Measurements from ENCODE around the gene TPX2. TPM values are rescaled to one million over a fixed set of nuclear protein-coding genes. Genes with fewer than 3 reads are reported as not detected.

The TPX2 gene
- total RNA-seq, 1 donor from 2014 or later = 44.7 TPM

DNA sequence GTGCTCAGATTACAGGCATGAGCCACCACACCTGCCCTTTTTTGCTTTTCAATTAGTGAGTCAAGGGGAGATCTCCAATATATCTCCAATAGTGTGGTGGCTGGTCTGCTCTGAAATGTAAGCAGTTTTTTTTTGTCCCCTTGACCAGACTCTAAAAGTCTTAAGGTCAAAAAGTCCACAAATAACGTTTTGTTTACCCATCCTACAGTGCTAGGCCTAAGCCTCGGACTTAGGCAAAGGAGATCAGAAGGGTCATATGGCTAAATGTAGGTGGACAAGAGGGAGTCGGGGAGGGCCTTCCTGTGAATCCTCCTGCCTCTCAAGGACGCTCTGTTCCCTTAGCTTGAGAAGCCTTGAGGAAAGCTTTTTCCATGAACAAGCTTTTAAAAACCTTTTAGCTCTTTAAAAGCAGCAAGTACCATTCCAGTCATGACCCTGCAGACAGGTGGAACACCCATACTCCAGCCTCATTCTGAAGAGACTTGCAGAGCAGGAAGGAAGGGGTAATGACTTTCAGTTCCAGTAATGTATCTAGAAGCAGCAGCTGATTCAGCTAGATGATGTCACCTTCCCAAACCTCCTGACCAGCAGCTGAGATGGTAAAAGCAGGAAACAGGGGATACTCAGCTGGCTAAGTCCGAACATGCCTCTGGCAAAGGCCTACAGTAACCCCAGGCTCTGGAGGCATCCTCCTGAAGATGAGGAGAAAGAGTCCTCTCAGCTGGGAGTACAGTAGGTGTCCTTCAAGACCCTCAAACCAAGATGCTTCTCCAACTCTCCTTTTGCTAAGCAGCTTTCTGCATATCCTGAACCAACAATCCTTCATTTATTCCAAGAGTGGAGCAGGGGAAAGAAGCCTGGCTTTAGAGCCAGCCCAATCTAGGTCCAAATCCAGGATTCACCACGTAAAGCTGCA, 40.0 kb upstream of the TPX2 start:
- Mint-ChIP-seq H3K27me3 (ENCODE audit: unreplicated experiment) (peaks cover 3% of the 10 kb centered on the region), H3K27ac (ENCODE audit: unreplicated experiment) (peak overlapping the region; percentile 16), H3K36me3 (ENCODE audit: unreplicated experiment) (peaks cover 5% of the 10 kb centered on the region), H3K4me3 (ENCODE audit: unreplicated experiment) (no peak overlapping the region), H3K4me1 (ENCODE audit: low read depth, unreplicated experiment) (peaks cover 29% of the 10 kb centered on the region), H3K9me3 (ENCODE audit: unreplicated experiment) (peaks cover 5% of the 10 kb centered on the region)
- DNase-seq = no peak
- TF ChIP-seq, protein P1, sequence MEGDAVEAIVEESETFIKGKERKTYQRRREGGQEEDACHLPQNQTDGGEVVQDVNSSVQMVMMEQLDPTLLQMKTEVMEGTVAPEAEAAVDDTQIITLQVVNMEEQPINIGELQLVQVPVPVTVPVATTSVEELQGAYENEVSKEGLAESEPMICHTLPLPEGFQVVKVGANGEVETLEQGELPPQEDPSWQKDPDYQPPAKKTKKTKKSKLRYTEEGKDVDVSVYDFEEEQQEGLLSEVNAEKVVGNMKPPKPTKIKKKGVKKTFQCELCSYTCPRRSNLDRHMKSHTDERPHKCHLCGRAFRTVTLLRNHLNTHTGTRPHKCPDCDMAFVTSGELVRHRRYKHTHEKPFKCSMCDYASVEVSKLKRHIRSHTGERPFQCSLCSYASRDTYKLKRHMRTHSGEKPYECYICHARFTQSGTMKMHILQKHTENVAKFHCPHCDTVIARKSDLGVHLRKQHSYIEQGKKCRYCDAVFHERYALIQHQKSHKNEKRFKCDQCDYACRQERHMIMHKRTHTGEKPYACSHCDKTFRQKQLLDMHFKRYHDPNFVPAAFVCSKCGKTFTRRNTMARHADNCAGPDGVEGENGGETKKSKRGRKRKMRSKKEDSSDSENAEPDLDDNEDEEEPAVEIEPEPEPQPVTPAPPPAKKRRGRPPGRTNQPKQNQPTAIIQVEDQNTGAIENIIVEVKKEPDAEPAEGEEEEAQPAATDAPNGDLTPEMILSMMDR (IDR thresholded peaks at IDR 0.05; ENCODE audit: partially characterized antibody, unreplicated experiment) = no peak

DNA sequence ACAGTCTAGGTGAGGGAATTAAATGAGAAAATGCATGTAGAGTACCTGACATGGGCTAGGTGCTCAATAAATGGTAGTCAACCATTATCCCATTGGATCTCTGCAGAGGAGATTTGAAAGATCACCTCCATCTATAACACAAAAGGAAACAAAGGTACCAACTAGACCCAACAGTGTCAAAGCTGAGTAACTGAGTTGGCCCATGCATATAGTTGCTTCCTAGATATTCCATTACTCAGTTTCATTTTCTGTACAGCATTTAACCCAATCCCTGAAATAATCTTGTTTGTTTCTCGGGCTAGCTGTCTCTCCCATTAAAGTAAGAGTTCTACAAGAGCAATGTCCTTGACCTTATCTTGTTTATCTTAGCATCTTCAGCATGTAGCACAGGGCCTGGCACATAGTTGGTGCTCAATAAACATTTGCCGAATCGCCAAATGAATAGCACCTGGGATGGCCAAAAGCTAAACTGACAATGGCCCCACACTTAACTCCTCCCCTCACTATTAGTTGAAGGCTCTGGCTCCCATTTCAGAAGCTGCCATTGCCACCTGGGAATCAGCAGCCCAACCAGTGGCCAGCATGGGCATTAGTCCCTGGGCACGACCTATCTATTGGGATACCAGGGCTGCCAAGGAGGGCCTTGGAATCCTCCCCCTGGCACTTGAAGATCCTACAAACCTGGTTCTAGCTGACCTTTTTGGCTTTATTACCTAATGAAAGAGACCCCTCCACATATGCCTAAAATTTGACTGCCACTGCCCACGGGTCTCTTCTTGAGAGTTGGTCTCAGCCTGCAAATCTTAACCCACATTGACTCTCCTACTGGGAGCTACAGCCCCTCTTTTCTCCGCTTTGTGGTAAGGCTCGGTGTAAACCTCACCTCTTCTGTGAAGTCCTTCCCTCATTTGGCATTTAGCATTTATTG, 39.0 kb upstream of the TPX2 start:
- TF ChIP-seq, protein P1 (IDR thresholded peaks at IDR 0.05; ENCODE audit: partially characterized antibody, unreplicated experiment) = no peak
- Mint-ChIP-seq H3K9me3 (ENCODE audit: unreplicated experiment) (peaks cover 2% of the 10 kb centered on the region), H3K27me3 (ENCODE audit: unreplicated experiment) (no peaks in the 10 kb centered on the region), H3K4me3 (ENCODE audit: unreplicated experiment) (no peak overlapping the region), H3K36me3 (ENCODE audit: unreplicated experiment) (peaks cover 5% of the 10 kb centered on the region), H3K4me1 (ENCODE audit: low read depth, unreplicated experiment) (peaks cover 19% of the 10 kb centered on the region), H3K27ac (ENCODE audit: unreplicated experiment) (no peak overlapping the region)
- no peak for DNase-seq

DNA sequence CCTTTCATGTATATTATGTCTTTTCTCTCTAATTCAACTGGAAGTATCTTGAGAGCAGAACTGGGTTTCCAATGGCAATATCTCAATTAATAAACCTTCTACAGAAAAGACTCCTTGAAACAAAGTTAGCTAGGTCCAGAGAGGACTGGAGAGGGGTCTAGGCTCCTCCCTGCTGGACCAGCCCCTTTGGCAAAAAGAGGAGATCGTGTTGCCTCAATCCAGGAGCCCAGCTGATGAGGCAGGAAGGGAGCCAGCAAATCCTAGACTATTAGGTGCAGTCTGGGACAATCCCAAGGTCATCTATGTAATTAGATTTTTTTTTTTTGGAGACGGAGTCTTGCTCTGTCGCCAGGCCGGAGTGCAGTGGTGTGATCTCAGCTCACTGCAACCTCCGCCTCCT, 38.3 kb upstream of the TPX2 start:
- Mint-ChIP-seq H3K9me3 (ENCODE audit: unreplicated experiment) (peaks cover 2% of the 10 kb centered on the region), H3K27me3 (ENCODE audit: unreplicated experiment) (no peaks in the 10 kb centered on the region), H3K4me3 (ENCODE audit: unreplicated experiment) (no peak overlapping the region), H3K27ac (ENCODE audit: unreplicated experiment) (no peak overlapping the region), H3K36me3 (ENCODE audit: unreplicated experiment) (peaks cover 5% of the 10 kb centered on the region), H3K4me1 (ENCODE audit: low read depth, unreplicated experiment) (peaks cover 12% of the 10 kb centered on the region)
- TF ChIP-seq, protein P1 (IDR thresholded peaks at IDR 0.05; ENCODE audit: partially characterized antibody, unreplicated experiment) = no peak
- DNase-seq = no peak

DNA sequence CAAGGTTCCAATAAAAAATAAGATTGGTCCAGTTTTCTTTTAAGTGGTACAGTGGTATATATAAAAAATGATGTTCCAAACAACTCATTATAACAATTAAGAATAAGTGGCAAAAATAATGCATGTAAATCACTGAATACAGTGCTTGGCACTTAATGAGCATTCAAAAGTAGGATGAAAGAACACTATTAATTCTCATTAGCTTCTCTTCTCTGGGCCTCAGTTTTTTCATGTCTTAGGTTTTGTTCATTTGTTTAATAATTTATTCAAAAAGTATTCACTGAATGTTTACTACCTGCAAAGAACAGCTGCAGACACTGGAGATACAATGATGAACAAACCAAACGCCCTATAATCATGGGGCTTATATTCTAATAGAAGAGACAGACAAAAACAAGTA, 37.5 kb upstream of the TPX2 start:
- TF ChIP-seq, protein P1 (IDR thresholded peaks at IDR 0.05; ENCODE audit: partially characterized antibody, unreplicated experiment) = no peak
- Mint-ChIP-seq H3K4me3 (ENCODE audit: unreplicated experiment) (no peak overlapping the region), H3K27ac (ENCODE audit: unreplicated experiment) (no peak overlapping the region), H3K27me3 (ENCODE audit: unreplicated experiment) (no peaks in the 10 kb centered on the region), H3K4me1 (ENCODE audit: low read depth, unreplicated experiment) (peaks cover 10% of the 10 kb centered on the region), H3K9me3 (ENCODE audit: unreplicated experiment) (peaks cover 2% of the 10 kb centered on the region), H3K36me3 (ENCODE audit: unreplicated experiment) (peaks cover 5% of the 10 kb centered on the region)
- no peak for DNase-seq

Measured in glutamatergic neuron (in vitro differentiated cells).